GM13976 (cell line): Measurements from ENCODE around the gene TMEM35B.

ENCODE experiments used
- DNase-seq: peaks from one replicate; pipeline ENCODE4 v3.0.0; 2012; ENCODE audit warnings: low spot score
- in situ Hi-C: fragments of 300-500 bp; cut with MboI; formaldehyde crosslinking; loops from one replicate; pipeline ENCODE4 v1.12.0; 2022; ENCODE audit warnings: low sequenced_read_pairs, mixed read lengths, inconsistent platforms; ENCODE audit not compliant: unreplicated experiment
- TF ChIP-seq, protein P1 (sequence below): IDR thresholded peaks from 2 replicates; pipeline ENCODE4 v1.5.1; 2012; ENCODE audit warnings: borderline replicate concordance, mild to moderate bottlenecking; ENCODE audit not compliant: insufficient read depth; ENCODE audit errors: extremely low read depth, missing control alignments, control extremely low read depth

Gene TMEM35B

GRCh38 chr1:34977858-34978257 is 7.3 kb downstream of the TMEM35B start:
- DNase-seq = no peak
- TF ChIP-seq, protein P1, sequence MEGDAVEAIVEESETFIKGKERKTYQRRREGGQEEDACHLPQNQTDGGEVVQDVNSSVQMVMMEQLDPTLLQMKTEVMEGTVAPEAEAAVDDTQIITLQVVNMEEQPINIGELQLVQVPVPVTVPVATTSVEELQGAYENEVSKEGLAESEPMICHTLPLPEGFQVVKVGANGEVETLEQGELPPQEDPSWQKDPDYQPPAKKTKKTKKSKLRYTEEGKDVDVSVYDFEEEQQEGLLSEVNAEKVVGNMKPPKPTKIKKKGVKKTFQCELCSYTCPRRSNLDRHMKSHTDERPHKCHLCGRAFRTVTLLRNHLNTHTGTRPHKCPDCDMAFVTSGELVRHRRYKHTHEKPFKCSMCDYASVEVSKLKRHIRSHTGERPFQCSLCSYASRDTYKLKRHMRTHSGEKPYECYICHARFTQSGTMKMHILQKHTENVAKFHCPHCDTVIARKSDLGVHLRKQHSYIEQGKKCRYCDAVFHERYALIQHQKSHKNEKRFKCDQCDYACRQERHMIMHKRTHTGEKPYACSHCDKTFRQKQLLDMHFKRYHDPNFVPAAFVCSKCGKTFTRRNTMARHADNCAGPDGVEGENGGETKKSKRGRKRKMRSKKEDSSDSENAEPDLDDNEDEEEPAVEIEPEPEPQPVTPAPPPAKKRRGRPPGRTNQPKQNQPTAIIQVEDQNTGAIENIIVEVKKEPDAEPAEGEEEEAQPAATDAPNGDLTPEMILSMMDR = no peak
- in situ Hi-C loops = no loop called here

GRCh38 chr1:34977210-34977471 is 8.0 kb downstream of the TMEM35B start:
- no peak for DNase-seq
- in situ Hi-C loops = no loop called here
- TF ChIP-seq, protein P1 = no peak

DNA sequence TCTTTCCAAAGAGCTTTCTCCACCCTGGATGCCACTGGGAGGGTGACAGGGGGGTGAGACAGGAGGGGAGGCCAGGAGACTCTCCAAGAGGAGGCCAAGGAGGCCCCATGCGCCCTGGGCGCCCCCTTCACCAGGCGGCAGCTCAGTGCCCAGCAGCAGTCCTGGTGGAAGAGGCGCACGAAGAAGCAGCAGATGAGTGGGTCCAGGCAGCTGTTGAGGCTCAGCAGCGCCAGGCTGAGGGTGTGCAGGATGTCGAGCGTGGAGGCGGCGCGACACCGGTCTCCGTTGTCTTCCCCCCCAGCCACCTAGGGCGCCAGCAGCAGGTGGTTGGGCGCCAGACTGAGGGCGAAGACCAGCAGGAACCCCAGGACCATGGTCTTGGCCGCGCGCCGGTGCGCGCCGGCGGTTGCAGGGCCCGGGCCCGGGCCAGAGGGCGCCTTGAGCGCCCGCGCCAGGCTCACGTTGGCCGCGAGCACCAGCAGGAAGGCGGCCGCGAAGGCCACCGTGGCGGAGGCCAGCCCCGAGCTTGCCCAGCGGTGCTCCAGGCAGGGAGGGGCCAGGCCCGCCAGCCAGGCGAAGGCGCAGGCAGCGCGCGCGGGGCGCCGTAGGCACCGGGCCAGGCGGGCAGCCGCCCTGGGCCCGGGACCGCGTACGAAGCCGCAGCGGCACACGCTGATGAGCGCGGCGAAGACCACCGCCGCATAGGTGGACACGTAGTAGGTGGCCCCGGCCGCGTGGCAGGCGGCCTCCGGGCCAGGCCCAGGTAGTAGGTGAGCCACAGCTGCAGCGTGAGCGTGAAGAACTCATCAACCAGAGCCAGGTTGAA is 8.6 kb downstream of the TMEM35B start:
- TF ChIP-seq, protein P1 = no peak
- DNase-seq = no peak
- in situ Hi-C loops = no loop called here

DNA sequence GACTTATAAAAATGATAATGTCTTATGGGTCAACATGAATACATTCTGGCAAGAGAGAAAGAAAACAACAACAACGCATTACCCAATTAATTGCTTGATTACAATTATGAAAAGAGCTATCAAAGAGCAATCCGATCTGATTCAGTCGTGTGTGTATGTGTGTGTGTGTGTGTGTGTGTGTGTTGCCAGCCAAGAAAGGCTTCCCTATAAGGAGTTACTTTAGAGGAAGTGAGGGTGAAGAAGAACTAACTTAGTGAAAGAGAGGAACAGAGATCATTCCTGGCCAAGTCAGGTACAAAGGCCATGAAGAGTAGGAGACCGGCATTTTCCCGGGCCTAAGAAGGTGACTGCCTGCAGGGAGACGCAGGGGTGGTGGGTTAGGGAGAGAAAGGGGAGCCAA is 9.4 kb downstream of the TMEM35B start:
- in situ Hi-C loops = no loop called here
- DNase-seq = no peak
- TF ChIP-seq, protein P1 = no peak

DNA sequence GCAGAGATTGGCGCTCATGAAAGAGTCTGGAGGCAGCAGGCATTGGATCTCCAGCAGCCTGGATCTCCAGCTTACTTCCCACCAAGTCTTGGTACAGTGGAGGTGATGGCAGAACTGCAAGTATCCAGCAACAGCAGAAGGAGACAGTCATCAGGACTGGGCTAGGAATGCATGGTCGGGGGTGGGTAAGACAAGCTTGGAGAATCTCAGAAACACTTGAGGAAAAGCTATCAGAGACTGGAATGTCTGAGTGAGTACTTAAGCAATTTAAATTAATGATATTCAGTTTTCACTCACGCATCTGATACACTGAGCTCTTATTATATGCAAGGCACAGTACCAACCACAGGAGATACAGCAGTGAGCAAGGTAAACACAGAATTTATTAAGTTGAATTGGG is 9.8 kb downstream of the TMEM35B start:
- in situ Hi-C loops = no loop called here
- DNase-seq = no peak
- TF ChIP-seq, protein P1 = no peak

- TF ChIP-seq, protein P1 = no peak
- in situ Hi-C loops = no loop called here
These were observed 10.5 kb downstream of the TMEM35B start for GRCh38 chr1:34974626-34975025.

More at GRCh38 chr1:34974626-34975025, 10.5 kb downstream of the TMEM35B start:
- DNase-seq = no peak
